Ovary (tissue), 9 donors: Measurements from ENCODE around the gene CDC26. TPM values are rescaled to one million over a fixed set of nuclear protein-coding genes. Genes with fewer than 3 reads are reported as not detected.
A peak's percentile ranks its signal among the peaks of the same experiment; 100 is the strongest.

ENCODE experiments used
- DNase-seq, 5 donors: peaks; one replicate each; pipeline ENCODE4 v3.0.0-alpha.2; 2019 to 2020
- H3K27ac ChIP-seq, 2 donors: fragments of 200-600 bp; one replicate each; pipeline versions ENCODE4 v1.5.1 to v1.8.0; 2019 to 2022
- H3K27me3 ChIP-seq: fragments of 200-600 bp; one replicate; pipeline ENCODE4 v1.8.0; 2022
- H3K36me3 ChIP-seq: fragments of 200-600 bp; sonication (generic); one replicate; pipeline ENCODE4 v1.5.1; 2019
- H3K4me1 ChIP-seq: one replicate; pipeline ENCODE4 v1.8.1; 2013; ENCODE audit warnings: mild to moderate bottlenecking, moderate library complexity; ENCODE audit not compliant: insufficient read depth
- H3K4me3 ChIP-seq: fragments of 200-600 bp; sonication (generic); one replicate; pipeline ENCODE4 v1.5.1; 2017
- H3K9me3 ChIP-seq, 2 donors: fragments of 200-600 bp in 1 of 2; sonication (generic) in 1 of 2; one replicate each; pipeline versions ENCODE4 v1.5.1 to v1.8.1; 2013 to 2019; ENCODE audit warnings: mild to moderate bottlenecking in 1 of 2, moderate library complexity in 1 of 2
- EP300 ChIP-seq: sonication (generic); formaldehyde crosslinking; IDR thresholded peaks from one replicate; pipeline ENCODE4 v1.6.1; 2017; ENCODE audit warnings: antibody characterized with exemption
- POLR2A ChIP-seq: fragments of 450-650 bp; IDR thresholded peaks from one replicate; pipeline ENCODE4 v1.6.1; 2017; ENCODE audit warnings: antibody characterized with exemption, mild to moderate bottlenecking, moderate library complexity
- WGBS, 3 donors: extraction: QIAGEN DNeasy Blood & Tissue Kit in 1 of 3; methylation state at CpG; one replicate each; pipeline versions ENCODE4 v1.1.5 to v1.1.7; 2013 to 2017; 5-methylcytosine and 5-hydroxymethylcytosine counted together
- intact Hi-C, 4 donors: fragments of 100-400 bp; cut with DNase I; formaldehyde crosslinking; loops; one replicate each; pipeline versions ENCODE4 v1.11.0 to v1.15.1; 2022 to 2023
- polyA plus RNA-seq, 2 donors: library from polyadenylated mRNA; stranded (reverse); fragments of 200-250 nt in 1 of 2; fragments of 350-450 nt in 1 of 2; fragmentation: Illumina TruSeq in 1 of 2; extraction: RNeasy Lipid Tissue Mini Kit (QIAGEN cat#74804) in 1 of 2; gene quantifications; one replicate each; pipeline ENCODE4 v1.2.3, GENCODE V29; 2013 to 2014
- total RNA-seq, 7 donors: library from RNA; depleted of rRNA in 2 of 7; stranded (reverse); fragments of >200 nt in 2 of 7; fragmentation: NEBNext Ultra II Directional in 3 of 7; extraction: Animal tissue kit (Norgen Biotek cat#: 25700) in 3 of 7; gene quantifications; one replicate each; pipeline versions ENCODE4 v1.1.0 to v1.2.4, GENCODE V29; 2016 to 2023
- TF ChIP-seq, protein P1 (sequence below), 3 donors: fragments of 450-650 bp in 2 of 3; fragments of 200-600 bp in 1 of 3; IDR thresholded peaks; one replicate each; pipeline versions ENCODE4 v1.5.1 to v1.8.0; 2016 to 2022; ENCODE audit warnings: antibody characterized with exemption in 3 of 3, mild to moderate bottlenecking in 1 of 3
- donor health status: DM: no; HTN: no; CAD: no; lungs with moderate emphysema.
- donor health status: DM: no; HTN: no; CAD: no.
- donor health status: Bipolar disorder and iron deficiency.
- donor health status: DM: yes; HTN: yes; CAD: no.
- donor health status: DM: no; HTN: no; CAD: no.
- donor health status: DM: yes; HTN: yes; CAD: no.

CDC26 gene
- total and polyA plus RNA-seq, 9 donors: 24.2 to 57.3 (median 27.7) TPM

DNA sequence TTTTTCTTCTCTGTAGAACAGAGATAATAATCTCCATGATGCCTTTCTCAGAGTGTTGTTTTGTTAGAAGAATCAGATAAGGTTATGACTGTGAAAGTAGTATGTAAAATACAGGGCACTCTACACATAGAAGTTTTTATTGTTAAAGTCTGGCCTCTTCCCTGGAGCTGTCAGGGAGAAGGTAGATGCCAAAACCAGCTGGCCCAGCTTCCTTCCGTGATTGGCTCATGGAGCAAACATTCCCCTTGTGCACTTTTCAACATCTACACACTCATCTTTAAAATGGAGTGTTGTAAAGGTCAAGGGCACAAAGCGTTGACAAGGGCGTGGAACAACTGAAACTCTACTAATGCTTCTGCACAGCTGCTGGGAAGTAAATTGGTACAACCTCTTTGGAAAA, 35.2 kb upstream of the CDC26 start:
- no peak overlapping the region for H3K27ac ChIP-seq
- no peaks in the 10 kb centered on the region for H3K4me1 ChIP-seq
- intact Hi-C loops: no loop called here
- no peaks in the 10 kb centered on the region for H3K36me3 ChIP-seq
- no peaks in the 10 kb centered on the region for H3K9me3 ChIP-seq
- WGBS, 3 donors: 18 to 27% (median 22%) methylated on average over 3 of the region's 3 CpGs
- TF ChIP-seq POLR2A (no peak), EP300 (no peak)
- TF ChIP-seq, protein P1, sequence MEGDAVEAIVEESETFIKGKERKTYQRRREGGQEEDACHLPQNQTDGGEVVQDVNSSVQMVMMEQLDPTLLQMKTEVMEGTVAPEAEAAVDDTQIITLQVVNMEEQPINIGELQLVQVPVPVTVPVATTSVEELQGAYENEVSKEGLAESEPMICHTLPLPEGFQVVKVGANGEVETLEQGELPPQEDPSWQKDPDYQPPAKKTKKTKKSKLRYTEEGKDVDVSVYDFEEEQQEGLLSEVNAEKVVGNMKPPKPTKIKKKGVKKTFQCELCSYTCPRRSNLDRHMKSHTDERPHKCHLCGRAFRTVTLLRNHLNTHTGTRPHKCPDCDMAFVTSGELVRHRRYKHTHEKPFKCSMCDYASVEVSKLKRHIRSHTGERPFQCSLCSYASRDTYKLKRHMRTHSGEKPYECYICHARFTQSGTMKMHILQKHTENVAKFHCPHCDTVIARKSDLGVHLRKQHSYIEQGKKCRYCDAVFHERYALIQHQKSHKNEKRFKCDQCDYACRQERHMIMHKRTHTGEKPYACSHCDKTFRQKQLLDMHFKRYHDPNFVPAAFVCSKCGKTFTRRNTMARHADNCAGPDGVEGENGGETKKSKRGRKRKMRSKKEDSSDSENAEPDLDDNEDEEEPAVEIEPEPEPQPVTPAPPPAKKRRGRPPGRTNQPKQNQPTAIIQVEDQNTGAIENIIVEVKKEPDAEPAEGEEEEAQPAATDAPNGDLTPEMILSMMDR (IDR thresholded peaks at IDR 0.05): no peak
- H3K27me3 ChIP-seq: no peaks in the 10 kb centered on the region
- no peak overlapping the region for H3K4me3 ChIP-seq
- DNase-seq: no peak

DNA sequence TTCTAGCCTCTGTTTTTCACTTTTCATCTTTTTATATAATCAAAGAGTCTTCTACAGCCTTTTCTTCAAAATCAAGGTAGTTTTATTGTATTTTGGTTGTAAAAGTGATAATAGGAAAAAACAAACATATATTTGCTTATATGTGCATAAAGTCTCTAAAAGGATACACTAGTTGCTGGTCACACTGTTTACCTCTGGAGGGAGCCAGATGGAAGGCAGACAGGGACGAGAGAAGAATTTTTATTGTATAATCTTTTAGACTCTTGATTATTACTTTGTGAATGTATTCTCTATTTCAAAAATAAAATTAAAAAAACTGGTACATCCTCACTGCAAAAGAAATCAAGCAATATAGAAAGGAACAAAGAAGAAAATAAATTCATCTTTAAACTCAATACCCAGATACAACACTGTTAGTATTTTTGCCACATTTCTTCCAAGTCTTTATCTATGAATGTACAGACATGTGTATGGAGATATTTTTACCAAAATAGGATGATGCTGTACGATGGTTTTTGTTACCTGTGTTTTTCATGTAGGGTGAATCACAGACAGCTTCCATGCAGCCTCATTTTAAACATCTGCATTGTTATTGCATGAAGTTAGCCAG, 33.9 kb upstream of the CDC26 start:
- no peaks in the 10 kb centered on the region for H3K36me3 ChIP-seq
- 2 to 4% (median 4%) methylated on average over 2 of the region's 2 CpGs for WGBS, 3 donors
- no peaks in the 10 kb centered on the region for H3K4me1 ChIP-seq
- intact Hi-C loops: loop anchor here in 1 of 4 donors (10.0 kb wide), 1 partner anchor 95 kb away; the partner anchor contains the start of gene ALAD
- TF ChIP-seq EP300 (no peak), POLR2A (no peak)
- TF ChIP-seq, protein P1 (IDR thresholded peaks at IDR 0.05): peak in 2 of 3 donors; percentile 18 to 42
- H3K9me3 ChIP-seq: no peaks in the 10 kb centered on the region
- DNase-seq: no peak
- no peak overlapping the region for H3K4me3 ChIP-seq
- no peaks in the 10 kb centered on the region for H3K27me3 ChIP-seq
- no peak overlapping the region for H3K27ac ChIP-seq

DNA sequence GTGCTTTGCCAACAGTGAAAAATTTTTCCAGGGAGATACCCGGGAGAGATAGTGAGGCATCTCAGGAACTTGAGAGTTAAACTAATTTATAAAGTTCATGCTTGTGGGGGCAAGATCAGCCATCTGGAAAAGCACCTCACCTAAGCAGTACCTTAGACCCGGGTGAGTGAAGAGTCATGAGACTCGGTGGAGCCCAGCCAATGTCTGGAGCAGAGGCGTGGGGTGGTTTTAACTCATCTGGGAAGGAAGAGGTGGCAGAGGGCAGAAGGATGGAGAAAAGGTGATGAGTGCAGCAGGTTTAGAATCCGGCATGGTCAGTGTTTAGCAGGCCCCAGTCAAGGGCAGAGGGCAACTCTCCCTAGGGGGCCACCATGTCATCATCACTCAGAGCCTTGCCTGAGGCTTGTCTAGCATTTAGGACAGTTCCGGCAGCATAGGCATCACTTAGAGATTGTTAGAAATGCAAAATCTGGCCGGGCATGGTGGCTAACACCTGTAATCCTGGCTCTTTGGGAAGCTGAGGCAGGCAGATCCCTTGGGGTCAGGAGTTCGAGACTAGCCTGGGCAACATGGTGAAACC, 32.1 kb upstream of the CDC26 start:
- TF ChIP-seq POLR2A (no peak), EP300 (no peak)
- TF ChIP-seq, protein P1 (IDR thresholded peaks at IDR 0.05): no peak
- WGBS, 3 donors: 46 to 60% (median 48%) methylated on average over 8 of the region's 8 CpGs
- DNase-seq: no peak
- Histone ChIP-seq H3K27ac (no peak overlapping the region), H3K9me3 (no peaks in the 10 kb centered on the region), H3K36me3 (no peaks in the 10 kb centered on the region), H3K27me3 (no peaks in the 10 kb centered on the region), H3K4me1 (no peaks in the 10 kb centered on the region), H3K4me3 (no peak overlapping the region)
- intact Hi-C loops: loop anchor here in 1 of 4 donors (10.0 kb wide), 1 partner anchor 97 kb away; the partner anchor contains the start of gene ALAD

DNA sequence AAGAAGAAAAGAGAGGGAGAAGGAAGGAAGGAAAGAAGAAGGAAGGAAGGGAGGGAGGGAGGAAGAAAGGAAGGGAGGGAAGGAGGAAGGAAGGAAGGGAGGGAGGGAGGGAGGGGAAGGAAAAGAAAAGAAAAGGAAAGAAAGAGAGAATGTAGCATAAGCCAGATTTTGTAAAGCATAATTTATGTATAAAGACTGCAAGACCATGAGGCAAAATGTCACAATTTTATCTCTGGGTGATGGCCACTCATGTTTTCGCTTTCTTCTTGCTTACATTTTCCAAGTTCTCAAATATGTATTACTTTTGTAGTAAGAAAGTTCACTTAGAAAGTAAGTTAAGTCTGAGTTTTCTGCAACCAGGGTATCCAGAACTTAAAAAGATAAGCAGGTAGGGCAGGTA, 31.2 kb upstream of the CDC26 start:
- Histone ChIP-seq H3K27ac (no peak overlapping the region), H3K27me3 (no peaks in the 10 kb centered on the region), H3K36me3 (no peaks in the 10 kb centered on the region), H3K4me1 (no peaks in the 10 kb centered on the region), H3K9me3 (no peaks in the 10 kb centered on the region), H3K4me3 (no peak overlapping the region)
- no peak for TF ChIP-seq EP300
- TF ChIP-seq POLR2A: no peak
- TF ChIP-seq, protein P1 (IDR thresholded peaks at IDR 0.05): no peak
- WGBS, 3 donors: 15 to 60% (median 23%) methylated on average over 1 of the region's 1 CpG
- no peak for DNase-seq
- intact Hi-C loops: loop anchor here in 1 of 4 donors (10.0 kb wide), 1 partner anchor 98 kb away; the partner anchor contains the start of gene ALAD
